HG02588 (cell line): ENCODE data around the gene RRAS.

Experiments used
- ATAC-seq: cut with Tn5 transposase; IDR thresholded peaks from one replicate; pipeline ENCODE4 v1.9.1; 2021; ENCODE audit warnings: mild to moderate bottlenecking, moderate library complexity; ENCODE audit not compliant: unreplicated experiment

Gene RRAS

GRCh38 chr19:49596954-49597702 is 42.8 kb downstream of the RRAS start:
- ATAC-seq, result no peak

GRCh38 chr19:49596407-49596806 is 43.5 kb downstream of the RRAS start:
- ATAC-seq, result no peak

- no peak for ATAC-seq
Observed at GRCh38 chr19:49595819-49596404, 44.0 kb downstream of the RRAS start.

GRCh38 chr19:49594993-49595818 is 44.7 kb downstream of the RRAS start:
- ATAC-seq, result no peak

- no peak for ATAC-seq
Observed at GRCh38 chr19:49594157-49594992, 45.6 kb downstream of the RRAS start.

GRCh38 chr19:49593233-49594113 is 46.5 kb downstream of the RRAS start:
- ATAC-seq, result no peak

- no peak for ATAC-seq
Observed at GRCh38 chr19:49592486-49593232, 47.3 kb downstream of the RRAS start.

- no peak for ATAC-seq
Observed at GRCh38 chr19:49591731-49592485, 48.0 kb downstream of the RRAS start.

GRCh38 chr19:49590971-49591730 is 48.8 kb downstream of the RRAS start, which contains the start of gene PRR12:
PRR12 (plus strand) TSS chr19:49591182; CDS start chr19:49591655, 473 bp downstream.
- ATAC-seq, result no peak

GRCh38 chr19:49590071-49590970 is 49.6 kb downstream of the RRAS start:
- ATAC-seq, result peak; percentile 57

- no peak for ATAC-seq
Observed at GRCh38 chr19:49589502-49589905, 50.4 kb downstream of the RRAS start.

GRCh38 chr19:49588365-49589122 is 51.4 kb downstream of the RRAS start:
- no peak for ATAC-seq

- no peak for ATAC-seq
Observed at GRCh38 chr19:49587227-49587626, 52.7 kb downstream of the RRAS start.
